GM21367 (cell line): ENCODE results near the gene NUDT2.
"Not testable (repeated sequence)": the region's sequence is repeated elsewhere in the genome, so short reads cannot be mapped to it uniquely, and the experiment has no call there.

ENCODE experiments used
- ATAC-seq: cut with Tn5 transposase; IDR thresholded peaks from one replicate; pipeline ENCODE4 v1.9.1; 2021; ENCODE audit not compliant: unreplicated experiment

NUDT2 gene

GRCh38 chr9:34334916-34335315 is 5.5 kb downstream of the NUDT2 start:
- ATAC-seq = no peak

DNA sequence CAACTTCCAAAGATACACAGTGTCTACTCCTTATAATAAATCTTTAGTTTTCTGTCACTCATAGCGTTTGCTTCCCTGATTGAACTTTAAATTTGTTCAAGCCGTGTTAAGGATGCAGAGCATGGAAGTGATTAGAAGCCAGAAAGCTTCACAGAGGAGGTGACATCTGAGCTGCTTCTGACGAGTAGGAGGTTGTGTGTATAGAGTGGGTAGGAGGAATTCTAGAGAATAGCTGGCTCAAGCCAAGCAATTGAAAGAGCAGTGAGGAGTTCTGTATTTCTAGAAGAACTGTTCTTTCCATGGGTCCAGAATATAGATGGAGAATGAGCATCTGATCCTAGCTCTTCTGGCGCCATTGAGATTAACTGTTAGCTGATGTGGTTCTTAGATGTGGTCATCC is 6.0 kb downstream of the NUDT2 start:
- ATAC-seq = no peak

- no peak for ATAC-seq
Observed at GRCh38 chr9:34337403-34337802, 8.0 kb downstream of the NUDT2 start.

DNA sequence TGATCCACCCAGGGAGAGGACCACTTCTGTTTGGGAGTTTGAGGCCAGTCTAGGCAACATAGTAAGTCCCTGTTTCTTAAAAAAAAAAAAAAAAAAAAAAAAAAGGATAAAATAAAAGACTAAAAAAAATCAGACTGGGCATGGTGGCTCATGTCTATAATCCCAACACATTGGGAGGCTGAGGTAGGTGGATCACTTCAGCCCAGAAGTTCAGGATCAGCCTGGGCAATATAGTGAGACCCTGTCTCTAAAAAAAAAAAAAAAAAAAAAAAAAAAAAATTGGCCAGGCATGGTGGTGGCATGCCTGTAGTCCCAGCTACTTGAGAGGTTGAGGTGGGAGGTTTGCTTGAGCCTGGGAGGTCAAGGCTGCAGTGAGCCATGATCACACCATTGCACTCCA is 8.7 kb downstream of the NUDT2 start:
- ATAC-seq = not testable (repeated sequence)

- no peak for ATAC-seq
Observed at GRCh38 chr9:34338665-34339385, 9.5 kb downstream of the NUDT2 start.

DNA sequence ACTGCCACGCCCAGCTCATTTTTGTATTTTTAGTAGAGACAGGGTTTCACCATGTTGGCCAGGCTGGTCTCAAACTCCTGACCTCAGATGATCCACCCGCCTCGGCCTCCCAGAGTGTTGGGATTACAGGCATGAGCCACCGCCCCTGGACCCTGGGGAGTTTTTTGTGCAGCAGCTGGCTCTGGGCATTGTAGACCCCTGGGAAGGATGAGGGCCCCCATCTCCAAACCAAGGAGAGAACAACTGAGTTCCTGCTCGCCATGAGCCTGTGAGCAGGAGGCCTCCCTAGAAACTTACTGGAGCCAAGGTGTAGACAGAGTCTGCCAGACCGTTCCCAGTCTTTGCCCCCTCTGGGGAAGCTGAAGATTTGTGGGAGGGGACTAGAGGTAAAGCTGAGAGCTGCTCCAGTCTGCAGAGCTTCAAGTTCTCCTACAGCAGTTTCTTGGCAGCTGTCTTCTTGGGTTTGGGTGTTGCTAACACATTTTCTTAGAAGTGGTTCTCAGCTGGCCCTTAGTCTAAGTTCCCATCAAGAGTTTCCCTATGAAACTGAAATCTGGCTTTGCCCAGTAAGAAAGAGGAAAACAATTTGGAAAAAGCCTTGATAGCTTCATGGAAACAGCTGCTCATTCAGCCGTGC is 12.4 kb downstream of the NUDT2 start:
- ATAC-seq = no peak

GRCh38 chr9:34343090-34343489 is 13.7 kb downstream of the NUDT2 start:
- no peak for ATAC-seq

- no peak for ATAC-seq
Observed at GRCh38 chr9:34343605-34344004, 14.2 kb downstream of the NUDT2 start.

- ATAC-seq = no peak
Observed at GRCh38 chr9:34346873-34347799, 17.8 kb downstream of the NUDT2 start.

GRCh38 chr9:34347800-34348158 is 18.4 kb downstream of the NUDT2 start:
- ATAC-seq = no peak

DNA sequence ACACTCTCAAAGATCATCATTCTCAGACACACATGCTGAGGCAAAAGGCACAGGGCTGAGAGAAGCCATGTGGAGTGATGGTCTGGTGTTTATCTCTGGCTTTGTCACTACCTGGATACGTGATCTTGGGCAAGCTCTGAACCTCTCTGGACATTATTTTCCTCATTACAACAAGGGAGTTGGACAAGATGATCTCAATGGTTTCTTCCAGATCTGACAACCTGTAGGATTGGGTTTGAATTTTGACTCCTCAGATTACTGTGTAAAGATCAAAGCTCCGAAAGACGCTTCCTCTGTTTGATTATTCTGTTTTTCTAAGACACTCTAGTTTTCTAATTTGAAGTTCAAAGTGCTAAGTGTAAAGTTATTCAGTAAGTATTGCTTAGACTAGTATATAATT is 20.0 kb downstream of the NUDT2 start:
- no peak for ATAC-seq

DNA sequence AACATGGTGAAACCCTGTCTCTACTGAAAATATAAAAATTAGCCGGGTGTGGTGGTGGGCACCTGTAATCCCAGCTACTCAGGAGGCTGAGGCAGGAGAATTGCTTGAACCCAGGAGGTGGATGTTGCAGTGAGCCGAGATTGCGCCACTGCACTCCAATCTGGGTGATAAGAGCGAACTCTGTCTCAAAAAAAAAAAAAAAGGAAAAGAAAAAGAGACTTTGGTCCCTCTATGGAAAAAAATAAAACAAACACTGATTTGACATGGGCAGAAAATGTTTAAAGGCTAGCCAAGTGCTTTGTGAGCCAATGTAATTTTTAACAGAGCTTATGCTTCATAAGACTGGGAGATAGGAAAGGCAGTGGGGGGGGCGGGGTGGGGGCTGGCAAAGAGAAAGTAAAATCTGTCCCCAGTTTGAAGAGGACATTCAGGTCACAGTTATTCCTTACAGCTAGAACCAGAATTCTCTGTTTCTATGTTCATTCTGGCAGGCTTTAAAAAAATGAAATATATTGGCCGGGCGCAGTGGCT is 22.8 kb downstream of the NUDT2 start:
- not testable (repeated sequence) for ATAC-seq

DNA sequence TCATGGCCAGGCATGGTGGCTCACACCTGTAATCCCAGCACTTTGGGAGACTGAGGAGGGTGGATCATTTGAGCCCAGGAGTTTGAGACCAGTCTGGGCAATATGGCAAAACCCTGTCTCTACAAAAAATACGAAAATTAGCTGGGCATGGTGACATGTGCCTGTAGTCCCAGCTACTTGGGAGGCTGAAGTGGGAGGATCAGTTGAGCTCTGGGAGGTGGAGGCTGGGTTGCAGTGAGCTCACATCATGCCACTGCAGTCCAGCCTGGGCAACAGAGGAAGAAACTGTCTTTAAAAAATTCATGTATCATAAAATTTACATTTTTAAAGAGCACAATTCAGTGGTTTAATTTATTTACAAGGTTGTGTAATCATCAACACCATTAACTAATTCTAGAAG is 23.6 kb downstream of the NUDT2 start:
- ATAC-seq = not testable (repeated sequence)

GRCh38 chr9:34362614-34363214 is 33.3 kb downstream of the NUDT2 start:
- no peak for ATAC-seq

DNA sequence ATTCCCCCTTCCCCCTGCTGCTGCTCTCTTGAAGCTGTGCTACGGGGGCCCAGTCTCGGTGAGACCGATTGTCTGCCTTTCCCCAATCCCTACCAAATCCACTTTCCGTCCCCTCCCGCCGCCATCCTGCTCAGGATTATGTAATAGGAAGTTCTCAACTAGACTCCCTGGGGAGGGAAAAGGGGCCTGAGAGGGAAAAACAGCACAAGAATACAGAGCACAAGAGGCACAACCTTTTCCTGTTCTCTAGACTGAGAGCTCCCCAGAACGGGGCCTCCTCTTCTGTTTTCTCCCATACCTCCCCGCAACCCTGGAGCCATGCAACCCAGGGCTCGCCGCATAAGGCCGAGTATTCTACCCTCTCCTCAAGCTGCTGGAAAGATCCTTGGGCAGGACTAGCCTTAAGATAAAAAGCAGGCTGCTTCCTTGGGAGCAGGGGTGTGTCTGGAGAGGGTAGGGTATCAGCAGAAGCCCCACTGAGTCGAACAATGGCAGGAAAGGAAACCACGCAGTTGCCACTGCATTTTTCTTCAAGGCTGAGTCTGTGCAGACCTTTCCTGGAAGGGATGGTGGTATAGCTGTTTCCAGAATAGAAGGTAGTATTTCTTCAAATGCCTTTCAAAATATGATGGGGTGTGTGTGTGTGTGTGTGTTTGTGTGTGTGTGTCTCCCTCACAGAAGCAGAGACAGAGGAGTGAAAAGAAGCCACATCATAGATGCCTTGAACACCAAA is 34.4 kb downstream of the NUDT2 start:
- ATAC-seq = no peak

GRCh38 chr9:34365282-34365681 is 35.9 kb downstream of the NUDT2 start:
- ATAC-seq = no peak

GRCh38 chr9:34366365-34366764 is 37.0 kb downstream of the NUDT2 start:
- no peak for ATAC-seq

DNA sequence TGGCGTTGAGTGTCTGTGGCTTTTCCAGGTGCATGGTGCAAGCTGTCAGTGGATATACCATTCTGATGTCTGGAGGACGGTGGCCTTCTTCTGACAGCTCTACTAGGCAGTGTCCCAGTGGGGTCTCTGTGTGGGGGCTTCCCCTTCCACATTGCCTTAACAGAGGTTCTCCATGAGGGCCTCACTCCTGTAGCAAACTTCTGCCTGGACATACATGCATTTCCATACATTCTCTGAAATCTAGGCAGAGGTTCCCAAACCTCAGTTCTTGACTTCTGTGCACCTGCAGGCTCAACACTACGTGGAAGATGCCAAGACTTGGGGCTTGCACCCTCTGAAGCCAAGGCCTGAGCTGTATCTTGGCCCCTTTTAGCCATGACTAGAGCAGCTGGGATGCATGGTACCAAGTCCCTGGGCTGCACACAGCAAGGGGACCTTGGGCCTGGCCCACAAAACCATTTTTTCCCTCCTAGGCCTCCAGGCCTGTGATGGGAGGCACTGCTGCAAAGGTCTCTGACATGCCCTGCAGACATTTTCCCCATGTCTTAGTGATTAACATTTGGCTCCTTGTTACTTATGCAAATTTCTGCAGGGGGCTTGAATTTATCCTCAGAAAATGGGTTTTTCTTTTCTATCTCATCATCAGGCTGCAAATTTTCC is 38.5 kb downstream of the NUDT2 start:
- ATAC-seq = not testable (repeated sequence)

- not testable (repeated sequence) for ATAC-seq
Observed at GRCh38 chr9:34368796-34369195, 39.4 kb downstream of the NUDT2 start.

DNA sequence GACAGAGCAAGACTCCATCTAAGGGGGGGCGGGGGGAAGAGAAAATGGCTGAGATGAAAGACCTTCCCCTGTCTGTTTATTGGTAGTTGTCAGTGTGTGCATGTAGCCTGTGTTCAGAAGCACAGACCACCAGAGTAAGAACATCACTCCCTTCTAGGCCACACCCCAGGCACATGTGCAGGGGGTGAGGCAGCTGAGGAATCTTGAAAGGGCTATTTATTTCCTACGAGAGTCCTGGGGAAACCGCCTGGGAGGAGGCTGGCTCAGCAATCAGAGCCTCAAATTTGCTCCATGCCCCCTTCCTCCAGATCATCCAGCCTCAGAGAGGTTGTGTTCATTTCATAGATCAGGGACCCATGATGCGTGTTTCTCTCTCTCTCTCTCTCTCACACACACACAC is 40.3 kb downstream of the NUDT2 start:
- ATAC-seq = no peak
